ENCODE data around the gene GXYLT2.

GRCh38 chr3:72960812-72961518 lies 73.1 kb downstream of the GXYLT2 start:
- no peak for TF ChIP-seq CTCF (IDR thresholded peaks at IDR 0.05)
- no peak for TF ChIP-seq POLR2A (IDR thresholded peaks at IDR 0.05)
